HCT116 (cell line): ENCODE measurements around the gene MIPEP. TPM values are rescaled to one million over a fixed set of nuclear protein-coding genes. Genes with fewer than 3 reads are reported as not detected.

Experiments used
- ATAC-seq: fragments of 200-7000 bp; cut with Tn5 transposase; 2 replicates; pipeline ENCODE4 v1.9.1; 2020; ENCODE audit warnings: mild to moderate bottlenecking, moderate library complexity
- BruUV-seq: library from RNA; stranded (reverse); fragments of 400-500 nt; replicated peaks from 2 replicates; lab custom pipeline; 2021; lab: Mats Ljungman, UMichigan
- CTCF ChIA-PET: fragments of 300-600 bp; sonication (Branson Sonifier 250); formaldehyde crosslinking; loops from one replicate; lab custom pipeline; 2021; ENCODE audit warnings: antibody characterized with exemption; lab: Charles Lee
- POLR2A ChIA-PET: fragments of 300-600, 350-600 bp; sonication (Branson Sonifier 250); formaldehyde crosslinking; loops from one replicate; lab custom pipeline; 2021; ENCODE audit warnings: antibody characterized with exemption; lab: Charles Lee
- RAD21 ChIA-PET, 2 experiments: fragments of 300-600 bp; sonication (Branson Sonifier 250); formaldehyde crosslinking; loops; one replicate each; lab custom pipeline; 2023; ENCODE audit warnings: low total read pairs in 2 of 2; ENCODE audit not compliant: uncharacterized antibody in 2 of 2, unreplicated experiment in 2 of 2, low non-redundant PET in 1 of 2; lab: Charles Lee
- DNase-seq: peaks from one replicate; pipeline ENCODE4 v3.0.0-alpha.2; 2010; ENCODE audit warnings: low read depth, low spot score
- H2AFZ ChIP-seq: fragments of 200-600 bp; shearing (Covaris generic), sonication (generic); 2 replicates; pipeline ENCODE4 v1.6.1; 2017; ENCODE audit warnings: low read depth, mixed run types, mixed read lengths, antibody characterized with exemption, low read length; ENCODE audit not compliant: poor library complexity, severe bottlenecking
- H3K27ac ChIP-seq: 2 replicates; pipeline ENCODE4 v1.5.1; 2012; ENCODE audit warnings: low read depth, low read length
- H3K27me3 ChIP-seq: fragments of 200-600 bp; sonication (generic); 2 replicates; pipeline ENCODE4 v1.6.1; 2016; ENCODE audit warnings: mixed run types, low read length, mixed read lengths; ENCODE audit not compliant: insufficient read depth
- H3K36me3 ChIP-seq, 2 experiments: fragments of 200-500 bp in 1 of 2; fragments of 200-600 bp in 1 of 2; sonication (Bioruptor generic) in 1 of 2; sonication (generic) in 1 of 2; 2 replicates each; pipeline versions ENCODE4 v1.5.1 to v1.6.1; 2014 to 2016; ENCODE audit warnings: low read length in 2 of 2, inconsistent platforms in 1 of 2, mixed read lengths in 1 of 2, mixed run types in 1 of 2; ENCODE audit not compliant: insufficient read depth in 2 of 2, control insufficient read depth in 1 of 2
- H3K4me1 ChIP-seq, 2 experiments: fragments of 200-600 bp in 1 of 2; sonication (generic) in 1 of 2; 2 replicates each; pipeline versions ENCODE4 v1.5.1 to v1.6.1; 2012 to 2017; ENCODE audit warnings: low read length in 2 of 2, inconsistent platforms in 1 of 2, mild to moderate bottlenecking in 1 of 2, mixed read lengths in 1 of 2, mixed run types in 1 of 2, moderate library complexity in 1 of 2; ENCODE audit not compliant: insufficient read depth in 2 of 2, control insufficient read depth in 1 of 2
- H3K4me2 ChIP-seq: fragments of 200-600 bp; sonication (generic); 2 replicates; pipeline ENCODE4 v1.6.1; 2017; ENCODE audit warnings: mixed run types, low read length, mixed read lengths
- H3K4me3 ChIP-seq, 2 experiments: fragments of 200-600 bp in 1 of 2; sonication (generic) in 1 of 2; replicated peaks in 1 of 2; 2 replicates each; pipeline ENCODE4 v1.5.1; 2011 to 2016; ENCODE audit warnings: low read length in 2 of 2, control low read depth in 1 of 2, low read depth in 1 of 2, mild to moderate bottlenecking in 1 of 2, mixed read lengths in 1 of 2, mixed run types in 1 of 2
- H3K79me2 ChIP-seq: fragments of 200-600 bp; sonication (generic); 2 replicates; pipeline ENCODE4 v1.6.1; 2017; ENCODE audit warnings: mild to moderate bottlenecking, mixed run types, low read length, moderate library complexity, mixed read lengths; ENCODE audit not compliant: insufficient read depth
- H3K9ac ChIP-seq: fragments of 200-600 bp; sonication (generic); 2 replicates; pipeline ENCODE4 v1.6.1; 2016; ENCODE audit warnings: low read length, mixed read lengths
- H3K9me2 ChIP-seq: fragments of 200-600 bp; sonication (generic), shearing (Covaris generic); 2 replicates; pipeline ENCODE4 v1.6.1; 2017; ENCODE audit warnings: mixed run types, mild to moderate bottlenecking, moderate library complexity; ENCODE audit not compliant: insufficient read depth
- H3K9me3 ChIP-seq, 2 experiments: fragments of 200-500 bp in 1 of 2; fragments of 200-600 bp in 1 of 2; sonication (Bioruptor generic) in 1 of 2; sonication (generic) in 1 of 2; 2 replicates each; pipeline ENCODE4 v1.6.1; 2014 to 2017; ENCODE audit warnings: low read length in 2 of 2, mixed read lengths in 2 of 2, inconsistent platforms in 1 of 2, low read depth in 1 of 2, mild to moderate bottlenecking in 1 of 2, mixed run types in 1 of 2, moderate library complexity in 1 of 2; ENCODE audit not compliant: control insufficient read depth in 1 of 2, insufficient read depth in 1 of 2
- H4K20me1 ChIP-seq: fragments of 200-600 bp; sonication (generic), shearing (Covaris generic); 2 replicates; pipeline ENCODE4 v1.6.1; 2017; ENCODE audit warnings: mixed run types, mild to moderate bottlenecking, moderate library complexity; ENCODE audit not compliant: insufficient read depth
- CBX3 ChIP-seq: IDR thresholded peaks from 2 replicates; pipeline ENCODE4 v1.6.1; 2012; ENCODE audit warnings: low read depth
- CEBPB ChIP-seq: IDR thresholded peaks from 2 replicates; pipeline ENCODE4 v1.6.1; 2012; ENCODE audit warnings: low read depth
- EGR1 ChIP-seq: IDR thresholded peaks from 2 replicates; pipeline ENCODE4 v1.6.1; 2012; ENCODE audit warnings: low read depth
- ELF1 ChIP-seq: IDR thresholded peaks from 2 replicates; pipeline ENCODE4 v1.6.1; 2012; ENCODE audit warnings: low read depth, borderline replicate concordance
- EZH2 ChIP-seq: fragments of 200-600 bp; sonication (generic); IDR thresholded peaks from 2 replicates; pipeline ENCODE4 v1.6.1; 2017; ENCODE audit warnings: antibody characterized with exemption, mixed run types
- EZH2phosphoT487 ChIP-seq: fragments of 200-600 bp; IDR thresholded peaks from 2 replicates; pipeline ENCODE4 v1.6.1; 2018; ENCODE audit warnings: antibody characterized with exemption, borderline replicate concordance
- FOSL1 ChIP-seq: IDR thresholded peaks from 2 replicates; pipeline ENCODE4 v1.6.1; 2012; ENCODE audit warnings: low read depth
- POLR2A ChIP-seq: IDR thresholded peaks from 2 replicates; pipeline ENCODE4 v1.7.0; 2011; ENCODE audit warnings: borderline replicate concordance; ENCODE audit not compliant: insufficient read depth, insufficient read length; ENCODE audit errors: extremely low read depth
- POLR2AphosphoS5 ChIP-seq: IDR thresholded peaks from 2 replicates; pipeline ENCODE4 v1.6.1; 2011; ENCODE audit warnings: mild to moderate bottlenecking, low read depth, low read length, moderate library complexity
- RAD21 ChIP-seq: IDR thresholded peaks from 2 replicates; pipeline ENCODE4 v1.6.1; 2012; ENCODE audit warnings: low read depth, mild to moderate bottlenecking
- SIN3A ChIP-seq: IDR thresholded peaks from 2 replicates; pipeline ENCODE4 v1.6.1; 2012; ENCODE audit warnings: low read depth
- SP1 ChIP-seq: IDR thresholded peaks from 2 replicates; pipeline ENCODE4 v1.6.1; 2012; ENCODE audit warnings: low read depth
- SRF ChIP-seq: IDR thresholded peaks from 2 replicates; pipeline ENCODE4 v1.6.1; 2012; ENCODE audit warnings: low read depth
- TCF7L2 ChIP-seq: IDR thresholded peaks from 2 replicates; pipeline ENCODE4 v1.7.0; 2011; ENCODE audit warnings: borderline replicate concordance, inconsistent platforms; ENCODE audit not compliant: insufficient read depth, insufficient read length; ENCODE audit errors: extremely low read depth
- YY1 ChIP-seq: IDR thresholded peaks from 2 replicates; pipeline ENCODE4 v1.6.1; 2011; ENCODE audit warnings: low read length, low read depth, moderate library complexity, mild to moderate bottlenecking; ENCODE audit not compliant: insufficient replicate concordance; ENCODE audit errors: extremely low read depth
- ZFX ChIP-seq: fragments of 450-650 bp; IDR thresholded peaks from 2 replicates; pipeline ENCODE4 v1.6.1; 2017
- ZNF274 ChIP-seq: fragments of 200-500 bp; sonication (Bioruptor generic); IDR thresholded peaks from 2 replicates; pipeline ENCODE4 v1.6.1; 2014; ENCODE audit warnings: mild to moderate bottlenecking, low read depth, low read length, inconsistent platforms
- intact Hi-C: fragments of 100-400 bp; cut with micrococcal nuclease; formaldehyde crosslinking; loops from 2 replicates; pipeline ENCODE4 v1.10.0; 2022
- total RNA-seq: library from RNA; stranded (reverse); gene quantifications from one replicate; pipeline ENCODE4 v1.2.1, GENCODE V29; 2021; ENCODE audit not compliant: unreplicated experiment
- TF ChIP-seq, protein P1 (sequence below): IDR thresholded peaks from 2 replicates; pipeline ENCODE4 v1.6.1; 2012; ENCODE audit warnings: low read depth
- TF ChIP-seq, protein P2 (sequence below): IDR thresholded peaks from 2 replicates; pipeline ENCODE4 v1.6.1; 2012
- TF ChIP-seq, protein P3 (sequence below): IDR thresholded peaks from 2 replicates; pipeline ENCODE4 v1.6.1; 2012

Gene MIPEP
- total RNA-seq, 1 experiment from 2014 or later = 33.3 TPM

DNA sequence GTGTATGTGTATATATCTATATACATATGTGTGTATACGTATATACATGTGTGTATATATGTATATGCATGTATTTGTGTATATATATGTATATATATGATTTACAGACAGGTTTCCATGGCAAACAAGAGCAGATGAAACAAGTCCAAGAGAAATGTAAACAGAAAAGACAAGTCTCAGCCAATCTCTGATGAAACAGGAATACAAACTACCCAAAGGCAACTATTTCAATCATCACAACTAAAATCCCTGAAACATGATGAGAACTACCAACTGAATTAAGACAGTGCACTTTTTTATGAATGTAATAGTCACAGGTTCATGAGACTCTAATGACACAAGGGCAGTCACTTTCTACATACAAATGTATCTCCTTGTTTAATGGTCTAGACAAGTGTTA, 178.8 kb downstream of the MIPEP start:
- Histone ChIP-seq H3K27ac (no peak overlapping the region), H3K79me2 (no peaks in the 10 kb centered on the region), H3K27me3 (0 out of 2 replicates have a peak, but pooled peaks cover 7% of the 10 kb centered on the region), H3K9me3 (no peaks in the 10 kb centered on the region), H3K36me3 (no peaks in the 10 kb centered on the region), H3K4me3 (no peak overlapping the region), H3K9me2 (no peaks in the 10 kb centered on the region), H2AFZ (no peak overlapping the region), H4K20me1 (no peaks in the 10 kb centered on the region), H3K4me1 (no peaks in the 10 kb centered on the region)
- RAD21 ChIA-PET = no interaction called here
- DNase-seq (no peak), ATAC-seq (no peak)
- POLR2A ChIA-PET = no interaction called here
- BruUV-seq = no TSS peak
- intact Hi-C loops = no loop called here
- TF ChIP-seq ZNF274 (no peak), ZFX (no peak), RAD21 (no peak), EGR1 (no peak), SIN3A (no peak), TCF7L2 (no peak), EZH2phosphoT487 (no peak), YY1 (no peak), CEBPB (no peak), ELF1 (no peak), EZH2 (no peak), FOSL1 (no peak), SRF (no peak), POLR2AphosphoS5 (no peak), CBX3 (no peak), SP1 (no peak), POLR2A (no peak)
- TF ChIP-seq, protein P1, sequence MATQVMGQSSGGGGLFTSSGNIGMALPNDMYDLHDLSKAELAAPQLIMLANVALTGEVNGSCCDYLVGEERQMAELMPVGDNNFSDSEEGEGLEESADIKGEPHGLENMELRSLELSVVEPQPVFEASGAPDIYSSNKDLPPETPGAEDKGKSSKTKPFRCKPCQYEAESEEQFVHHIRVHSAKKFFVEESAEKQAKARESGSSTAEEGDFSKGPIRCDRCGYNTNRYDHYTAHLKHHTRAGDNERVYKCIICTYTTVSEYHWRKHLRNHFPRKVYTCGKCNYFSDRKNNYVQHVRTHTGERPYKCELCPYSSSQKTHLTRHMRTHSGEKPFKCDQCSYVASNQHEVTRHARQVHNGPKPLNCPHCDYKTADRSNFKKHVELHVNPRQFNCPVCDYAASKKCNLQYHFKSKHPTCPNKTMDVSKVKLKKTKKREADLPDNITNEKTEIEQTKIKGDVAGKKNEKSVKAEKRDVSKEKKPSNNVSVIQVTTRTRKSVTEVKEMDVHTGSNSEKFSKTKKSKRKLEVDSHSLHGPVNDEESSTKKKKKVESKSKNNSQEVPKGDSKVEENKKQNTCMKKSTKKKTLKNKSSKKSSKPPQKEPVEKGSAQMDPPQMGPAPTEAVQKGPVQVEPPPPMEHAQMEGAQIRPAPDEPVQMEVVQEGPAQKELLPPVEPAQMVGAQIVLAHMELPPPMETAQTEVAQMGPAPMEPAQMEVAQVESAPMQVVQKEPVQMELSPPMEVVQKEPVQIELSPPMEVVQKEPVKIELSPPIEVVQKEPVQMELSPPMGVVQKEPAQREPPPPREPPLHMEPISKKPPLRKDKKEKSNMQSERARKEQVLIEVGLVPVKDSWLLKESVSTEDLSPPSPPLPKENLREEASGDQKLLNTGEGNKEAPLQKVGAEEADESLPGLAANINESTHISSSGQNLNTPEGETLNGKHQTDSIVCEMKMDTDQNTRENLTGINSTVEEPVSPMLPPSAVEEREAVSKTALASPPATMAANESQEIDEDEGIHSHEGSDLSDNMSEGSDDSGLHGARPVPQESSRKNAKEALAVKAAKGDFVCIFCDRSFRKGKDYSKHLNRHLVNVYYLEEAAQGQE = no peak
- TF ChIP-seq, protein P2, sequence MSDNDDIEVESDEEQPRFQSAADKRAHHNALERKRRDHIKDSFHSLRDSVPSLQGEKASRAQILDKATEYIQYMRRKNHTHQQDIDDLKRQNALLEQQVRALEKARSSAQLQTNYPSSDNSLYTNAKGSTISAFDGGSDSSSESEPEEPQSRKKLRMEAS = no peak
- TF ChIP-seq, protein P3, sequence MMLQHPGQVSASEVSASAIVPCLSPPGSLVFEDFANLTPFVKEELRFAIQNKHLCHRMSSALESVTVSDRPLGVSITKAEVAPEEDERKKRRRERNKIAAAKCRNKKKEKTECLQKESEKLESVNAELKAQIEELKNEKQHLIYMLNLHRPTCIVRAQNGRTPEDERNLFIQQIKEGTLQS = no peak
- TF ChIP-seq, all 23 proteins: peak for 0
- CTCF ChIA-PET = no interaction called here
- no peak overlapping the region for H3K9ac ChIP-seq
- no peak overlapping the region for H3K4me2 ChIP-seq
